Nephron (organoid): ENCODE data around the gene PITPNC1.
A peak's percentile ranks its signal among the peaks of the same experiment; 100 is the strongest.

Source experiments
- H3K27ac Mint-ChIP-seq, 3 experiments: 2 replicates each; pipeline ENCODE4 v1.8.0; 2020; ENCODE audit warnings: mixed read lengths in 3 of 3, mild to moderate bottlenecking in 2 of 3, moderate library complexity in 1 of 3
- H3K27me3 Mint-ChIP-seq: 2 replicates; pipeline ENCODE4 v1.8.0; 2021; ENCODE audit warnings: low read depth, mild to moderate bottlenecking, moderate library complexity, mixed read lengths
- H3K36me3 Mint-ChIP-seq: 2 replicates; pipeline ENCODE4 v1.8.0; 2020; ENCODE audit warnings: low read depth, mixed read lengths
- H3K4me1 Mint-ChIP-seq: 2 replicates; pipeline ENCODE4 v1.8.0; 2020; ENCODE audit warnings: mixed read lengths
- H3K4me3 Mint-ChIP-seq, 3 experiments: 2 replicates each; pipeline ENCODE4 v1.8.0; 2020; ENCODE audit warnings: mild to moderate bottlenecking in 3 of 3, mixed read lengths in 3 of 3, moderate library complexity in 2 of 3
- H3K9me3 Mint-ChIP-seq: 2 replicates; pipeline ENCODE4 v1.8.0; 2020; ENCODE audit warnings: mixed read lengths
- CTCF ChIP-seq, 3 experiments: fragments of 200-600 bp; sonication (generic); IDR thresholded peaks; one replicate each; pipeline ENCODE4 v1.5.0; 2021; ENCODE audit warnings: antibody characterized with exemption in 3 of 3; ENCODE audit not compliant: unreplicated experiment in 3 of 3

PITPNC1 gene

GRCh38 chr17:67676305-67676704 lies 299.2 kb downstream of the PITPNC1 start:
- Mint-ChIP-seq H3K9me3 (no peaks in the 10 kb centered on the region), H3K4me3 (no peak overlapping the region), H3K36me3 (peaks cover 5% of the 10 kb centered on the region), H3K27me3 (no peaks in the 10 kb centered on the region), H3K27ac (no peak overlapping the region), H3K4me1 (no peaks in the 10 kb centered on the region)
- no peak for TF ChIP-seq CTCF (IDR thresholded peaks at IDR 0.05; ENCODE audit: unreplicated experiment in 3 of 3)

- peaks cover 5% of the 10 kb centered on the region for H3K36me3 Mint-ChIP-seq
- H3K27me3 Mint-ChIP-seq: no peaks in the 10 kb centered on the region
- H3K4me3 Mint-ChIP-seq: no peak overlapping the region
- TF ChIP-seq CTCF (IDR thresholded peaks at IDR 0.05; ENCODE audit: unreplicated experiment in 3 of 3): no peak
- no peak overlapping the region for H3K27ac Mint-ChIP-seq
- H3K4me1 Mint-ChIP-seq: no peaks in the 10 kb centered on the region
- H3K9me3 Mint-ChIP-seq: no peaks in the 10 kb centered on the region
These were observed 301.3 kb downstream of the PITPNC1 start for GRCh38 chr17:67678414-67678813.

GRCh38 chr17:67679225-67679624 lies 302.1 kb downstream of the PITPNC1 start:
- H3K9me3 Mint-ChIP-seq: no peaks in the 10 kb centered on the region
- H3K4me1 Mint-ChIP-seq: no peaks in the 10 kb centered on the region
- peaks cover 5% of the 10 kb centered on the region for H3K36me3 Mint-ChIP-seq
- no peak overlapping the region for H3K27ac Mint-ChIP-seq
- no peak for TF ChIP-seq CTCF (IDR thresholded peaks at IDR 0.05; ENCODE audit: unreplicated experiment in 3 of 3)
- no peak overlapping the region for H3K4me3 Mint-ChIP-seq
- no peaks in the 10 kb centered on the region for H3K27me3 Mint-ChIP-seq

GRCh38 chr17:67679721-67680120 lies 302.6 kb downstream of the PITPNC1 start:
- Mint-ChIP-seq H3K4me3 (no peak overlapping the region), H3K36me3 (peaks cover 5% of the 10 kb centered on the region), H3K9me3 (no peaks in the 10 kb centered on the region), H3K27ac (no peak overlapping the region), H3K4me1 (no peaks in the 10 kb centered on the region), H3K27me3 (no peaks in the 10 kb centered on the region)
- no peak for TF ChIP-seq CTCF (IDR thresholded peaks at IDR 0.05; ENCODE audit: unreplicated experiment in 3 of 3)

GRCh38 chr17:67680445-67681224 lies 303.6 kb downstream of the PITPNC1 start:
- Mint-ChIP-seq H3K27ac (no peak overlapping the region), H3K4me1 (no peaks in the 10 kb centered on the region), H3K4me3 (no peak overlapping the region), H3K9me3 (no peaks in the 10 kb centered on the region), H3K36me3 (peaks cover 5% of the 10 kb centered on the region), H3K27me3 (no peaks in the 10 kb centered on the region)
- TF ChIP-seq CTCF (IDR thresholded peaks at IDR 0.05; ENCODE audit: unreplicated experiment in 3 of 3): no peak

- Mint-ChIP-seq H3K4me3 (no peak overlapping the region), H3K36me3 (no peaks in the 10 kb centered on the region), H3K4me1 (no peaks in the 10 kb centered on the region), H3K27me3 (no peaks in the 10 kb centered on the region), H3K27ac (peak overlapping the region in 1 of 3 experiments; percentile 28), H3K9me3 (no peaks in the 10 kb centered on the region)
- TF ChIP-seq CTCF (IDR thresholded peaks at IDR 0.05; ENCODE audit: unreplicated experiment in 3 of 3): no peak
These were observed 305.1 kb downstream of the PITPNC1 start for GRCh38 chr17:67682196-67682595.
